OCI-LY7 (cell line): ENCODE data around the gene CDK14. TPM values are rescaled to one million over a fixed set of nuclear protein-coding genes. Genes with fewer than 3 reads are reported as not detected.

ENCODE experiments used
- BruUV-seq: library from RNA; stranded (reverse); fragments of 400-500 nt; replicated peaks from 2 replicates; lab custom pipeline; 2021; lab: Mats Ljungman, UMichigan
- CTCF ChIA-PET: fragments of 300-600 bp; sonication (Branson Sonifier 250); formaldehyde crosslinking; loops from one replicate; lab custom pipeline; 2022; ENCODE audit warnings: antibody characterized with exemption; ENCODE audit not compliant: unreplicated experiment; lab: Charles Lee
- POLR2A ChIA-PET: fragments of 300-600 bp; sonication (Branson Sonifier 250); formaldehyde crosslinking; loops from one replicate; lab custom pipeline; 2022; ENCODE audit warnings: antibody characterized with exemption; lab: Charles Lee
- DNase-seq: peaks from one replicate; pipeline ENCODE4 v3.0.0-alpha.2; 2015; ENCODE audit warnings: low spot score
- H2AFZ ChIP-seq: fragments of 200-600 bp; sonication (generic), shearing (Covaris generic); 2 replicates; pipeline ENCODE4 v1.6.1; 2014; ENCODE audit warnings: mild to moderate bottlenecking, antibody characterized with exemption, low read length, moderate library complexity
- H3K27ac ChIP-seq: fragments of 200-600 bp; sonication (generic); 2 replicates; pipeline ENCODE4 v1.5.1; 2014; ENCODE audit warnings: mixed run types, low read depth, mild to moderate bottlenecking, moderate library complexity, low read length, inconsistent platforms; ENCODE audit not compliant: poor library complexity, severe bottlenecking
- H3K36me3 ChIP-seq: fragments of 200-600 bp; sonication (generic); 2 replicates; pipeline ENCODE4 v1.6.1; 2014; ENCODE audit warnings: mild to moderate bottlenecking, antibody characterized with exemption, low read length, moderate library complexity, mixed read lengths; ENCODE audit not compliant: insufficient read depth
- H3K4me1 ChIP-seq: fragments of 200-600 bp; sonication (generic); 2 replicates; pipeline ENCODE4 v1.5.1; 2014; ENCODE audit warnings: mild to moderate bottlenecking, low read length; ENCODE audit not compliant: insufficient read depth, poor library complexity, severe bottlenecking
- H3K4me2 ChIP-seq: fragments of 200-600 bp; sonication (generic); 2 replicates; pipeline ENCODE4 v1.6.1; 2014; ENCODE audit warnings: mild to moderate bottlenecking, low read length
- H3K4me3 ChIP-seq: fragments of 200-600 bp; sonication (generic); 2 replicates; pipeline ENCODE4 v1.5.1; 2014; ENCODE audit warnings: mild to moderate bottlenecking, low read depth, low read length; ENCODE audit not compliant: poor library complexity, severe bottlenecking
- H3K79me2 ChIP-seq: fragments of 200-600 bp; sonication (generic); 2 replicates; pipeline ENCODE4 v1.6.1; 2016; ENCODE audit warnings: low read depth, mild to moderate bottlenecking, low read length, moderate library complexity, mixed read lengths; ENCODE audit not compliant: insufficient read depth
- H3K9me2 ChIP-seq: fragments of 200-600 bp; sonication (generic); 2 replicates; pipeline ENCODE4 v1.6.1; 2016; ENCODE audit warnings: mild to moderate bottlenecking, low read length, mixed read lengths; ENCODE audit not compliant: insufficient read depth
- H3K9me3 ChIP-seq: fragments of 200-600 bp; sonication (generic); 2 replicates; pipeline ENCODE4 v1.6.1; 2014; ENCODE audit warnings: mild to moderate bottlenecking, mixed run types, low read length, mixed read lengths
- H4K20me1 ChIP-seq: fragments of 200-600 bp; sonication (generic); 2 replicates; pipeline ENCODE4 v1.6.1; 2014; ENCODE audit warnings: mild to moderate bottlenecking, antibody characterized with exemption, low read length, moderate library complexity, mixed read lengths; ENCODE audit not compliant: insufficient read depth
- CTCF ChIP-seq: fragments of 200-600 bp; sonication (generic); conservative IDR thresholded peaks from 2 replicates; pipeline ENCODE4 v1.5.1; 2014; ENCODE audit warnings: mild to moderate bottlenecking, antibody characterized with exemption, low read length, moderate library complexity, mixed read lengths
- EZH2phosphoT487 ChIP-seq: fragments of 200-600 bp; sonication (generic); IDR thresholded peaks from 2 replicates; pipeline ENCODE4 v1.6.1; 2018; ENCODE audit warnings: low read depth, borderline replicate concordance, mild to moderate bottlenecking, mixed run types, antibody characterized with exemption, low read length, moderate library complexity, mixed read lengths
- intact Hi-C: fragments of 100-400 bp; cut with micrococcal nuclease; formaldehyde crosslinking; loops from one replicate; pipeline ENCODE4 v1.10.0; 2022; ENCODE audit not compliant: unreplicated experiment
- total RNA-seq, 2 experiments: library from RNA; depleted of rRNA in 1 of 2; stranded (reverse); fragments of >200 nt in 1 of 2; shearing (Covaris generic) in 1 of 2; gene quantifications; 2 replicates each; pipeline ENCODE4 v1.2.3, GENCODE V29; 2014 to 2022

Gene CDK14
- total RNA-seq, 2 experiments from 2014 or later: 90.7 to 111 TPM

- BruUV-seq: no TSS peak
- no peak for DNase-seq
- TF ChIP-seq CTCF (no peak), EZH2phosphoT487 (no peak)
- Histone ChIP-seq H3K27ac (peak overlapping the region; percentile 31), H3K4me3 (no peak overlapping the region), H3K79me2 (peaks cover 87% of the 10 kb centered on the region; the same call in 1 of the 2 replicates), H3K4me1 (peaks cover 89% of the 10 kb centered on the region), H3K9me2 (no peaks in the 10 kb centered on the region), H3K9me3 (no peaks in the 10 kb centered on the region), H4K20me1 (no peaks in the 10 kb centered on the region), H3K4me2 (peak overlapping the region; percentile 58), H2AFZ (no peak overlapping the region), H3K36me3 (peaks cover 55% of the 10 kb centered on the region; the same call in 1 of the 2 replicates)
- CTCF ChIA-PET: no interaction called here
- intact Hi-C loops: loop anchor here (5.0 kb wide), 1 partner anchor 173 kb away; no protein-coding TSS in a partner anchor
- POLR2A ChIA-PET: interaction anchor here (0.7 to 6.5 kb wide), 7 partner anchors 10 to 58 kb away, joined by 3 to 89 read pairs (median 6); no protein-coding TSS in a partner anchor
Measured at GRCh38 chr7:90759710-90760109, 163.6 kb downstream of the CDK14 start.

DNA sequence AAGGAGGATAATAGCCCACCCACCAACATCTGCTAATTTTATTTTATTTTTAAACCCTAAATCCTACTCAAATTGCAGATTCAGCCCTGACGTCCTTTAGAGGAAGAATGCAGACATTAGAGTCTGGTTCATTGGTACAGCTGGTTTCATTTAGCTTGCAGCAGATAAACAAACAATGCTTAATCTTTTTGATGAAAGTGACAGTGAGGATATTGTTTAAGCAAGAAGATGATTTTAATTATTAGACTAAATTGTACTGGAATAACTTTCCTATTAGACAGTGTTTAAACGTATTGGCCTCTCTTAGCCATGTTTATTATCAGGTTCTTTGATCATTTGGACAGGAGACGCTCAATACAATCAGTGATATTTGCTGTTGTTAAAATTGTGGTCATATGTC, 164.8 kb downstream of the CDK14 start:
- CTCF ChIA-PET: no interaction called here
- Histone ChIP-seq H3K9me3 (no peaks in the 10 kb centered on the region), H2AFZ (no peak overlapping the region), H3K79me2 (peaks cover 87% of the 10 kb centered on the region; the same call in 1 of the 2 replicates), H3K27ac (no peak overlapping the region), H4K20me1 (no peaks in the 10 kb centered on the region), H3K36me3 (peaks cover 57% of the 10 kb centered on the region), H3K9me2 (no peaks in the 10 kb centered on the region), H3K4me1 (peaks cover 89% of the 10 kb centered on the region), H3K4me2 (peak overlapping the region; percentile 9; the same call in 1 of the 2 replicates), H3K4me3 (no peak overlapping the region)
- DNase-seq: no peak
- BruUV-seq: no TSS peak
- POLR2A ChIA-PET: interaction anchor here (0.7 to 6.5 kb wide), 4 partner anchors 45 to 170 kb away, joined by 3 to 89 read pairs (median 6); no protein-coding TSS in a partner anchor
- TF ChIP-seq EZH2phosphoT487 (no peak), CTCF (no peak)
- intact Hi-C loops: no loop called here

GRCh38 chr7:90761584-90761983, 165.5 kb downstream of the CDK14 start:
- no TSS peak for BruUV-seq
- Histone ChIP-seq H3K9me2 (no peaks in the 10 kb centered on the region), H4K20me1 (no peaks in the 10 kb centered on the region; the same call in 1 of the 2 replicates), H2AFZ (no peak overlapping the region), H3K4me1 (peaks cover 84% of the 10 kb centered on the region), H3K27ac (no peak overlapping the region), H3K36me3 (peaks cover 64% of the 10 kb centered on the region), H3K79me2 (peaks cover 84% of the 10 kb centered on the region; the same call in 1 of the 2 replicates), H3K9me3 (no peaks in the 10 kb centered on the region), H3K4me2 (peak overlapping the region; percentile 15; the same call in 1 of the 2 replicates), H3K4me3 (no peak overlapping the region)
- POLR2A ChIA-PET: interaction anchor here (0.7 to 2.1 kb wide), 6 partner anchors 8 to 234 kb away, joined by 3 to 7 read pairs (median 4); no protein-coding TSS in a partner anchor
- DNase-seq: no peak
- intact Hi-C loops: no loop called here
- no peak for TF ChIP-seq EZH2phosphoT487
- no peak for TF ChIP-seq CTCF
- CTCF ChIA-PET: no interaction called here
